Effector CD4-positive, alpha-beta T cell (primary cell): ENCODE measurements around the gene CHAF1B.

Experiments
- DNase-seq: peaks from one replicate; pipeline ENCODE4 v3.0.0-alpha.2; 2020

The CHAF1B gene

GRCh38 chr21:36463991-36464390 lies 78.8 kb downstream of the CHAF1B start:
- DNase-seq, result no peak

- DNase-seq, result no peak
These were observed 79.4 kb downstream of the CHAF1B start for GRCh38 chr21:36464590-36464989.

- no peak for DNase-seq
These were observed 80.3 kb downstream of the CHAF1B start for GRCh38 chr21:36465478-36465877.

GRCh38 chr21:36466061-36466511 lies 80.9 kb downstream of the CHAF1B start:
- DNase-seq, result no peak
